NCI-H2107 treated with DMSO at 0.1 percent for 48 hours (cell line): ENCODE results near the gene TSHR.

Experiments
- DNase-seq: peaks from one replicate; lab custom pipeline; 2025; ENCODE audit not compliant: unreplicated experiment; lab: John Stamatoyannopoulos, UW

Gene TSHR

GRCh38 chr14:81132468-81132867 lies 177.0 kb downstream of the TSHR start:
- DNase-seq, result no peak

- DNase-seq, result no peak
Measured at GRCh38 chr14:81133400-81133799, 178.0 kb downstream of the TSHR start.

GRCh38 chr14:81137316-81137715 lies 181.9 kb downstream of the TSHR start:
- no peak for DNase-seq

GRCh38 chr14:81138429-81138828 lies 183.0 kb downstream of the TSHR start:
- DNase-seq, result no peak

- DNase-seq, result no peak
Measured at GRCh38 chr14:81141426-81141825, 186.0 kb downstream of the TSHR start.

- DNase-seq, result no peak
Measured at GRCh38 chr14:81143793-81144192, 188.4 kb downstream of the TSHR start.

- DNase-seq, result no peak
Measured at GRCh38 chr14:81144824-81145603, 189.6 kb downstream of the TSHR start.

- no peak for DNase-seq
Measured at GRCh38 chr14:81147140-81147897, 191.9 kb downstream of the TSHR start.

DNA sequence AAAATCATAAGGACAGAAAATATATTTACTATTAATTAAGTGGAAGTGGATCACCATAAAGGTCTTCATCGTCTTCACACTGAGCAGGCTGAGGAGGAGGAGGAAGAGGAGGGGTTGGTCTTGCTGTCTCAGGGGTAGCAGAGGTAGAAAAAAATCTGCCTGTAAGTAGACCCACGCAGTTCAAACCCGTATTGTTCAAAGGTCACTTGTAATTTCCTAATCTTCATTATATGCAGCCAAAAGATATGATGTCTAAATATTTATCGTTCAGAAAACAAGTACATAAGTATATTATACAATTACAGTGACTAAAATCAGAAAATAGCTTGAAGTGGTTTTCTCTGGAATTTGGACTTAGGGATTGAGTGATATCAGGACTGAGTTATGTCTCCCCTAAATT lies 193.2 kb downstream of the TSHR start:
- no peak for DNase-seq

- no peak for DNase-seq
Measured at GRCh38 chr14:81153187-81153586, 197.8 kb downstream of the TSHR start.

- no peak for DNase-seq
Measured at GRCh38 chr14:81157431-81157830, 202.0 kb downstream of the TSHR start.

- DNase-seq, result no peak
Measured at GRCh38 chr14:81161088-81161487, 205.7 kb downstream of the TSHR start.

- no peak for DNase-seq
Measured at GRCh38 chr14:81161749-81162148, 206.3 kb downstream of the TSHR start.

DNA sequence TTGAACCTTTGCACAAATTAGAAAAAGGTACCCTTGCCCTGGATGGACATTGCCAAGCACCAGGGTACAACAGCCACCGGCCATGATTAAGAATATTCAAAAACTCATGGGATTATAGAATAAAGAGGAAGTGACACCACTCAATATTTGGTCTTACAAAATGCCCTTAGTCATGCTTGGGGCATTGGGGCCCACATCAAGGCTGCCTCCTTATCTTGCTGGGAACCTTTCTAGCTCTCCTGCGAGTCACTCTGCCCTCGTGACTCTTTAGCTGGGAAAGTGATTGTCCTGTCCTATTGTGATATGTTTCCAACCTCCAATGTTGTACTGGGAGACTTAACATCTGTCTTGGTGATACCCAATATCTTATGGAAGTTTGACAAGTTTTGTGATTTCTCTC lies 207.5 kb downstream of the TSHR start:
- DNase-seq, result no peak

GRCh38 chr14:81164167-81164774 lies 208.8 kb downstream of the TSHR start:
- DNase-seq, result peak; percentile 83

GRCh38 chr14:81165188-81165587 lies 209.8 kb downstream of the TSHR start:
- DNase-seq, result no peak

GRCh38 chr14:81166121-81166520 lies 210.7 kb downstream of the TSHR start:
- no peak for DNase-seq

DNA sequence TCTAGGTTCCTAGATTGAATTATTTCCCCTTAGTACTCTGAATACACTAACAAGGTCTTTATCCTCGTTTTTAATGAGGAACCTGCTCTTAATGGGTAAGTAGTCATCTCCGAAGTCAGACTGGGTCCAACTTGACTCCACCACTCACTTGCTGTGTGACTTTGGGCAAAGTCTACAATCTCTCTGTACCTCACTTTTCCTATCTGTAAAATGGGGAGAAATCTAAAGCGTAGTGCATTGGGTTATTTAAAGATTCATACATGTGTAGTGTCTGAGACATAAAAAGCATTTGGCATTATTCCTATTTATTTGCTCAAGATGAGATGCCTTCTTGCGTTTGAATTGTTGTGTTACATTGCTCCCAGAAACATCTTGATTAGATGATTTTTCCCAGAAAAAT lies 213.8 kb downstream of the TSHR start:
- no peak for DNase-seq

GRCh38 chr14:81169711-81170103 lies 214.3 kb downstream of the TSHR start:
- peak; percentile 5 for DNase-seq

- DNase-seq, result peak; percentile 98
Measured at GRCh38 chr14:81170104-81170828, 214.8 kb downstream of the TSHR start.

- DNase-seq, result no peak
Measured at GRCh38 chr14:81170829-81171195, 215.4 kb downstream of the TSHR start.
